ENCODE results near the gene APBA2. TPM values are rescaled to one million over a fixed set of nuclear protein-coding genes. Genes with fewer than 3 reads are reported as not detected.

APBA2 gene
- total RNA-seq, 1 donor from 2014 or later: 26.4 TPM

DNA sequence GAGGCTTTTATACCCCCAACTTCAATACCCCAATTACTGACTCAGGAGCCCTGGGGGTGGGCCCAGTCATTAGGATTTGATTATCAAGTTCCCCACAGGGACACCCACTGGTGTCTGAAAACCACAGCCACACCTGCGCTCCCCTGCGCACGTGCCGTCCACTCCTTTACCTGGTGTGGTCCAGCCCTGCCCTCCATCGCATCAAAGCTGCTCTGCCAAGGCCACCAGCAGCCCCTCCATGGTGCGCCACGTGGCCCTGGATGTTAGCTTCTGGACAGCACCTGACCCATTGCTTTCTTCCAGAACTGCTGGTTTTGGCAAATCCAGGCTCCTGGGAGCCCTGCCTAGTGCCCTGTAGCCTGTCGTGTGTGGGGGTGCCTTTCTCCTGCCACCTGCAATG, 247.5 kb downstream of the APBA2 start:
- H3K4me3 Mint-ChIP-seq (ENCODE audit: unreplicated experiment): no peak overlapping the region
- H3K9me3 Mint-ChIP-seq (ENCODE audit: low read depth): no peaks in the 10 kb centered on the region
- TF ChIP-seq, protein P1, sequence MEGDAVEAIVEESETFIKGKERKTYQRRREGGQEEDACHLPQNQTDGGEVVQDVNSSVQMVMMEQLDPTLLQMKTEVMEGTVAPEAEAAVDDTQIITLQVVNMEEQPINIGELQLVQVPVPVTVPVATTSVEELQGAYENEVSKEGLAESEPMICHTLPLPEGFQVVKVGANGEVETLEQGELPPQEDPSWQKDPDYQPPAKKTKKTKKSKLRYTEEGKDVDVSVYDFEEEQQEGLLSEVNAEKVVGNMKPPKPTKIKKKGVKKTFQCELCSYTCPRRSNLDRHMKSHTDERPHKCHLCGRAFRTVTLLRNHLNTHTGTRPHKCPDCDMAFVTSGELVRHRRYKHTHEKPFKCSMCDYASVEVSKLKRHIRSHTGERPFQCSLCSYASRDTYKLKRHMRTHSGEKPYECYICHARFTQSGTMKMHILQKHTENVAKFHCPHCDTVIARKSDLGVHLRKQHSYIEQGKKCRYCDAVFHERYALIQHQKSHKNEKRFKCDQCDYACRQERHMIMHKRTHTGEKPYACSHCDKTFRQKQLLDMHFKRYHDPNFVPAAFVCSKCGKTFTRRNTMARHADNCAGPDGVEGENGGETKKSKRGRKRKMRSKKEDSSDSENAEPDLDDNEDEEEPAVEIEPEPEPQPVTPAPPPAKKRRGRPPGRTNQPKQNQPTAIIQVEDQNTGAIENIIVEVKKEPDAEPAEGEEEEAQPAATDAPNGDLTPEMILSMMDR (IDR thresholded peaks at IDR 0.05): no peak
- H3K4me1 Mint-ChIP-seq (ENCODE audit: low read depth): no peaks in the 10 kb centered on the region
- peaks cover 2% of the 10 kb centered on the region for H3K36me3 Mint-ChIP-seq (ENCODE audit: low read depth)
- peak; percentile 80 for DNase-seq (ENCODE audit: low spot score)
- no peak overlapping the region for H3K27ac Mint-ChIP-seq (ENCODE audit: unreplicated experiment)
- H3K27me3 Mint-ChIP-seq (ENCODE audit: low read depth): peaks cover 6% of the 10 kb centered on the region

DNA sequence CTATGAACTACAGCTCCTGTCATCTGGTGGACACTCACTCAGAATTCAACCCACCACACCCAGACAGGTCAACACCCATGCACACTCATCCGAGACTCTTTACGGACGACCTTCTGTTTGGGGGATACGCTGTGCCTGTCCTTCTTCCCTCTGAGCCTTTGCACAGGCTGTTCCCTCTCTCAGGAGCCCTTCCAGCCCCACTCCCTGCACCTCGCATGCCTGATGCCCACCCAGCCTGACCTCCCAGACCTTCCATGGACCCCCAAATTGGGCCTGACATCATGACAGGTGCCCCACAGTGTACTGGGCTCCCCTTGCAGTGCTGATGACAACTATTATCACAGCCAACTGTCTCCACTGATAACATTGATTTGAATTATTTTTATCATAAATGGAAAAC, 248.0 kb downstream of the APBA2 start:
- TF ChIP-seq, protein P1 (IDR thresholded peaks at IDR 0.05): no peak
- Mint-ChIP-seq H3K4me1 (ENCODE audit: low read depth) (no peaks in the 10 kb centered on the region), H3K27ac (ENCODE audit: unreplicated experiment) (no peak overlapping the region), H3K36me3 (ENCODE audit: low read depth) (no peaks in the 10 kb centered on the region), H3K9me3 (ENCODE audit: low read depth) (no peaks in the 10 kb centered on the region), H3K4me3 (ENCODE audit: unreplicated experiment) (no peak overlapping the region), H3K27me3 (ENCODE audit: low read depth) (peaks cover 4% of the 10 kb centered on the region)
- DNase-seq (ENCODE audit: low spot score): peak; percentile 63

DNA sequence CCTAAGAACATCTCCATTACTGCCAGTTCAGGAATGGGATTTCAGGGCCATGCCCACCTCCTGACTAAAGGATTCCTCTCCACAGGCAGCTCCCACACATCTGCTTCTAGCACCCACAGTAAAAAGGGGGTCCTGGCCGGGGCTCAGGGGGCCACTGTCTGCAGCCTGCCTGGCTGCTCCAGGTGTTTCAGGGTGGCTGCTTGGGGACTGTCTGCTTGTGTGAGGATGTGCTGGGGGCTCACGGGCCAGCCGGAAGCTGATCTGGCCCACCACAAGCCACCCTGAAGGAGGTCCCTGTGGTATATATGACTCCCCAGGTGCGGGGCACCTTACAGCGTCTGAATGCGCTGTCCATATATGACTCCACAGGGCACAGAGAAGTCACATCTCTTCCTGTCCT, 248.5 kb downstream of the APBA2 start:
- H3K9me3 Mint-ChIP-seq (ENCODE audit: low read depth): no peaks in the 10 kb centered on the region
- H3K27me3 Mint-ChIP-seq (ENCODE audit: low read depth): peaks cover 4% of the 10 kb centered on the region
- TF ChIP-seq, protein P1 (IDR thresholded peaks at IDR 0.05): no peak
- no peaks in the 10 kb centered on the region for H3K36me3 Mint-ChIP-seq (ENCODE audit: low read depth)
- no peak overlapping the region for H3K27ac Mint-ChIP-seq (ENCODE audit: unreplicated experiment)
- DNase-seq (ENCODE audit: low spot score): peak; percentile 63
- no peaks in the 10 kb centered on the region for H3K4me1 Mint-ChIP-seq (ENCODE audit: low read depth)
- no peak overlapping the region for H3K4me3 Mint-ChIP-seq (ENCODE audit: unreplicated experiment)

DNA sequence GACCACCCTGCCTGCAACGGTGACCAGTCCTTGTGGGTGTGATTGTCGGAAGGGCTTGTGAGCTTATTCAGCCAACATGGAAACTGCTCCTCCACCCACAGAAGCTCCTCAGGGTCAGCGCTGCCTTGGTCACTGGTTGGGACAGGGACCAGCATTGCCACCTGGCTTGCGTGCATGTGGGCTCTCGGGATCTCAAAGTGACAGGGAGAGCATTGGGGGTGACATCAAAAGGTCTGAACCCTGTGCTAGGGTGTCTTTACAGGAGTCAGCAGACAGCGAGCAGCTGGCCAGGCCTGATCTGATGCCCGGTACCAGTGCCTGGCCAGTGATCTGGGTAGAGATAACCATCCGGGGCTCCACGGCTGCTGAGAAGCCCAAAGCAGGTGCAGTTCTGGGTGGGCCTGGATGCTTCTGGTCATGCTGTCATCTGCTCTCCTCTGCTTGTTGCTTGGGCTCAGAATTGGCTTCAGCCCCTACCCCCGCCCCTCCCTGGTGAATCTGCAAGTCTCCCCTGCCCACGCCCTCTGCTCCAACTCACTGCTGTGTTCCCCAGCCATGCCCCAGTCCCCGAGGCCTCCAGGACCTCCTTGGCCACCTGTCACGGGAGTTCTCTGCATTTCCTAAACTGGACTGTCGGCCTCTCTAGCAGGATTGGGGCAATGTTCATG, 249.0 kb downstream of the APBA2 start:
- peaks cover 2% of the 10 kb centered on the region for H3K4me1 Mint-ChIP-seq (ENCODE audit: low read depth)
- no peak overlapping the region for H3K27ac Mint-ChIP-seq (ENCODE audit: unreplicated experiment)
- no peak overlapping the region for H3K4me3 Mint-ChIP-seq (ENCODE audit: unreplicated experiment)
- H3K9me3 Mint-ChIP-seq (ENCODE audit: low read depth): no peaks in the 10 kb centered on the region
- peak; percentile 72 for DNase-seq (ENCODE audit: low spot score)
- H3K27me3 Mint-ChIP-seq (ENCODE audit: low read depth): peaks cover 6% of the 10 kb centered on the region
- TF ChIP-seq, protein P1 (IDR thresholded peaks at IDR 0.05): no peak
- no peaks in the 10 kb centered on the region for H3K36me3 Mint-ChIP-seq (ENCODE audit: low read depth)

DNA sequence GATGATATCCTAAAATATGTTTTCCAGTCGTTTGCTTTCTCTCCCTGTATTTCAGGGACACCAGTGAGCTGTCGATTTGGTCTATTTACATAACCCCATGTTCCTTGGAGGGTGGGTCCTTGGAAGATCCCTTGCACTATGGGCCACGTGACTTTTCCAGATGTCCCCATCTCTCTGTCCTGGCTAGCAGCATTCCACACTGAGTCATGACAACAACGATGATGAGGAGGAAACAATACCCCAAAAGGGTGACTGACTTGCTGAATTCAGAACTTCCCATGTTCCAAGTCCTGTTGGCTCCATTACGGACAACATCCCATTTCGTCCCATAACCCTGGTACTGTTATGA, 249.5 kb downstream of the APBA2 start:
- no peak for DNase-seq (ENCODE audit: low spot score)
- peaks cover 6% of the 10 kb centered on the region for H3K27me3 Mint-ChIP-seq (ENCODE audit: low read depth)

More for the DNA sequence above, 249.5 kb downstream of the APBA2 start:
- Mint-ChIP-seq H3K27ac (ENCODE audit: unreplicated experiment) (no peak overlapping the region), H3K4me3 (ENCODE audit: unreplicated experiment) (no peak overlapping the region), H3K36me3 (ENCODE audit: low read depth) (no peaks in the 10 kb centered on the region), H3K9me3 (ENCODE audit: low read depth) (no peaks in the 10 kb centered on the region), H3K4me1 (ENCODE audit: low read depth) (peaks cover 7% of the 10 kb centered on the region)
- TF ChIP-seq, protein P1 (IDR thresholded peaks at IDR 0.05): no peak

Data from chondrocyte (in vitro differentiated cells).